Measurements from ENCODE around the gene MYO16.

DNA sequence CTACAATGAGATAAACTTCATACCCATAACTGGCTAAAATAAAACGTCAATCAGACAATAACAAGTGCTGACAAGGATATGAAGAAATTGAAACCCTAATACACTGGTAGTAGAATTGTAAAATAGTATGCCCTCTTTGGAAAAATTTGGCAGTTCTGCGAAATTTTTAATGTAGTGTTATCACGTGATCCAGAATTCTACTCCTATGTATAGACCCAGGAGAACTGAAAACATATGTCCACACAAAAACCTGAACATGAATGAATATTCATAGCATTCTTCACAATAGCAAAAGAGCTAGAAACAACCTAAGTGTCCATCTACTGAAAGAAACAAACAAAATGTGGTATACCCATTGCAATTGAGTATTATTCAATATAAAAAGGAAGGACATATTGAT, 14.2 kb upstream of the MYO16 start:
- no peak for TF ChIP-seq CTCF (IDR thresholded peaks at IDR 0.05)
- no peak for TF ChIP-seq POLR2A (IDR thresholded peaks at IDR 0.05)
- TF ChIP-seq EP300 (IDR thresholded peaks at IDR 0.05) = no peak

Measured in ovary (tissue), 3 donors.